WTC11 (cell line): ENCODE measurements around the gene PXDC1. TPM values are rescaled to one million over a fixed set of nuclear protein-coding genes. Genes with fewer than 3 reads are reported as not detected.

Experiments
- ATAC-seq: fragments of 200-7000 bp; cut with Tn5 transposase; 2 replicates; pipeline ENCODE4 v1.10.0; 2021; ENCODE audit warnings: mild to moderate bottlenecking, moderate library complexity
- CTCF ChIA-PET: fragments of 300-600 bp; sonication (Branson Sonifier 250); formaldehyde crosslinking; loops from one replicate; lab custom pipeline; 2021; ENCODE audit warnings: antibody characterized with exemption; lab: Charles Lee
- POLR2A ChIA-PET: fragments of 350-600 bp; sonication (Branson Sonifier 250); formaldehyde crosslinking; loops from one replicate; lab custom pipeline; 2021; ENCODE audit warnings: antibody characterized with exemption; lab: Charles Lee
- DNase-seq: peaks from one replicate; pipeline ENCODE4 v3.0.0; 2021; ENCODE audit warnings: low spot score
- H3K27ac Mint-ChIP-seq: 2 replicates; pipeline ENCODE4 v1.8.0; 2021; ENCODE audit warnings: mixed read lengths
- H3K27me3 Mint-ChIP-seq: 2 replicates; pipeline ENCODE4 v1.8.0; 2021; ENCODE audit warnings: low read depth, mild to moderate bottlenecking, moderate library complexity, mixed read lengths
- H3K36me3 Mint-ChIP-seq: 2 replicates; pipeline ENCODE4 v1.8.0; 2021; ENCODE audit warnings: mixed read lengths
- H3K4me1 Mint-ChIP-seq: 2 replicates; pipeline ENCODE4 v1.8.0; 2022; ENCODE audit warnings: mixed read lengths
- H3K4me3 Mint-ChIP-seq: 2 replicates; pipeline ENCODE4 v1.8.0; 2021; ENCODE audit warnings: mild to moderate bottlenecking, moderate library complexity, mixed read lengths
- H3K9me3 Mint-ChIP-seq: 2 replicates; pipeline ENCODE4 v1.8.0; 2021; ENCODE audit warnings: mixed read lengths
- CBFB ChIP-seq: sonication (generic); formaldehyde crosslinking; IDR thresholded peaks from 2 replicates; pipeline ENCODE4 v1.8.1; 2022; ENCODE audit warnings: mild to moderate bottlenecking, low read depth, missing genetic modification reagents
- CREB1 ChIP-seq: sonication (generic); formaldehyde crosslinking; IDR thresholded peaks from 2 replicates; pipeline ENCODE4 v1.8.0; 2023; ENCODE audit warnings: mild to moderate bottlenecking, missing genetic modification reagents
- E2F4 ChIP-seq: sonication (generic); formaldehyde crosslinking; IDR thresholded peaks from 2 replicates; pipeline ENCODE4 v1.8.1; 2022; ENCODE audit warnings: low read depth, mild to moderate bottlenecking, moderate library complexity, missing genetic modification reagents, borderline replicate concordance
- EMX1 ChIP-seq: fragments of 250-450 bp; sonication (Bioruptor Pico); IDR thresholded peaks from 2 replicates; pipeline ENCODE4 v1.8.0; 2021; ENCODE audit warnings: mild to moderate bottlenecking
- ETV6 ChIP-seq: sonication (generic); formaldehyde crosslinking; IDR thresholded peaks from 2 replicates; pipeline ENCODE4 v1.8.1; 2022; ENCODE audit warnings: mild to moderate bottlenecking, missing genetic modification reagents
- GABPB1 ChIP-seq: sonication (generic); formaldehyde crosslinking; IDR thresholded peaks from 2 replicates; pipeline ENCODE4 v1.8.1; 2023; ENCODE audit warnings: mild to moderate bottlenecking, missing genetic modification reagents
- JUN ChIP-seq: sonication (generic); formaldehyde crosslinking; IDR thresholded peaks from 2 replicates; pipeline ENCODE4 v1.8.0; 2023; ENCODE audit warnings: mild to moderate bottlenecking, missing genetic modification reagents
- KAT7 ChIP-seq: sonication (generic); formaldehyde crosslinking; IDR thresholded peaks from 2 replicates; pipeline ENCODE4 v1.8.1; 2023; ENCODE audit warnings: missing genetic modification reagents, mild to moderate bottlenecking, borderline replicate concordance
- MYBL2 ChIP-seq: sonication (generic); formaldehyde crosslinking; IDR thresholded peaks from 2 replicates; pipeline ENCODE4 v1.8.1; 2023; ENCODE audit warnings: mild to moderate bottlenecking, moderate library complexity, missing genetic modification reagents
- NFE2L1 ChIP-seq: sonication (generic); formaldehyde crosslinking; IDR thresholded peaks from 2 replicates; pipeline ENCODE4 v1.8.1; 2023; ENCODE audit warnings: missing genetic modification reagents
- NR3C1 ChIP-seq: sonication (generic); formaldehyde crosslinking; conservative IDR thresholded peaks from 2 replicates; pipeline ENCODE4 v1.8.1; 2023; ENCODE audit warnings: low read depth, mild to moderate bottlenecking, missing genetic modification reagents
- SMAD3 ChIP-seq: sonication (generic); formaldehyde crosslinking; IDR thresholded peaks from 2 replicates; pipeline ENCODE4 v1.8.0; 2022; ENCODE audit warnings: missing genetic modification reagents, mild to moderate bottlenecking, borderline replicate concordance
- ZBTB21 ChIP-seq: sonication (generic); formaldehyde crosslinking; IDR thresholded peaks from 2 replicates; pipeline ENCODE4 v1.8.1; 2023; ENCODE audit warnings: mild to moderate bottlenecking, missing genetic modification reagents, borderline replicate concordance
- total RNA-seq: library from RNA; stranded (reverse); gene quantifications from 3 replicates; pipeline ENCODE4 v1.2.3, GENCODE V29; 2021
- TF ChIP-seq, protein P1 (sequence below): fragments of 250-450 bp; sonication (Bioruptor Pico); IDR thresholded peaks from 2 replicates; pipeline ENCODE4 v1.8.0; 2021; ENCODE audit warnings: mild to moderate bottlenecking
- TF ChIP-seq, protein P2 (sequence below): sonication (generic); formaldehyde crosslinking; IDR thresholded peaks from 2 replicates; pipeline ENCODE4 v1.8.1; 2022; ENCODE audit warnings: mild to moderate bottlenecking, moderate library complexity, missing genetic modification reagents
- TF ChIP-seq, protein P3 (sequence below): sonication (generic); formaldehyde crosslinking; IDR thresholded peaks from 2 replicates; pipeline ENCODE4 v1.8.0; 2023; ENCODE audit warnings: mild to moderate bottlenecking, missing genetic modification reagents
- TF ChIP-seq, protein P4 (sequence below): fragments of 200-600 bp; IDR thresholded peaks from 2 replicates; pipeline ENCODE4 v1.8.0; 2022; ENCODE audit warnings: antibody characterized with exemption

Gene PXDC1
- total RNA-seq, 1 experiment from 2014 or later = 3.3 TPM

GRCh38 chr6:3715285-3715684 is 36.2 kb downstream of the PXDC1 start (continued):
- TF ChIP-seq CBFB (CRISPR knock-in tag) (no peak), NR3C1 (CRISPR knock-in tag) (no peak), JUN (CRISPR knock-in tag) (no peak), KAT7 (CRISPR knock-in tag) (no peak), E2F4 (CRISPR knock-in tag) (no peak), EMX1 (CRISPR knock-in tag) (no peak), CREB1 (no peak), SMAD3 (CRISPR knock-in tag) (no peak)
- TF ChIP-seq, protein P1, sequence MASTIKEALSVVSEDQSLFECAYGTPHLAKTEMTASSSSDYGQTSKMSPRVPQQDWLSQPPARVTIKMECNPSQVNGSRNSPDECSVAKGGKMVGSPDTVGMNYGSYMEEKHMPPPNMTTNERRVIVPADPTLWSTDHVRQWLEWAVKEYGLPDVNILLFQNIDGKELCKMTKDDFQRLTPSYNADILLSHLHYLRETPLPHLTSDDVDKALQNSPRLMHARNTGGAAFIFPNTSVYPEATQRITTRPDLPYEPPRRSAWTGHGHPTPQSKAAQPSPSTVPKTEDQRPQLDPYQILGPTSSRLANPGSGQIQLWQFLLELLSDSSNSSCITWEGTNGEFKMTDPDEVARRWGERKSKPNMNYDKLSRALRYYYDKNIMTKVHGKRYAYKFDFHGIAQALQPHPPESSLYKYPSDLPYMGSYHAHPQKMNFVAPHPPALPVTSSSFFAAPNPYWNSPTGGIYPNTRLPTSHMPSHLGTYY = no peak
- TF ChIP-seq, protein P2, sequence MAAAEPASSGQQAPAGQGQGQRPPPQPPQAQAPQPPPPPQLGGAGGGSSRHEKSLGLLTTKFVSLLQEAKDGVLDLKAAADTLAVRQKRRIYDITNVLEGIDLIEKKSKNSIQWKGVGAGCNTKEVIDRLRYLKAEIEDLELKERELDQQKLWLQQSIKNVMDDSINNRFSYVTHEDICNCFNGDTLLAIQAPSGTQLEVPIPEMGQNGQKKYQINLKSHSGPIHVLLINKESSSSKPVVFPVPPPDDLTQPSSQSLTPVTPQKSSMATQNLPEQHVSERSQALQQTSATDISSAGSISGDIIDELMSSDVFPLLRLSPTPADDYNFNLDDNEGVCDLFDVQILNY = no peak

DNA sequence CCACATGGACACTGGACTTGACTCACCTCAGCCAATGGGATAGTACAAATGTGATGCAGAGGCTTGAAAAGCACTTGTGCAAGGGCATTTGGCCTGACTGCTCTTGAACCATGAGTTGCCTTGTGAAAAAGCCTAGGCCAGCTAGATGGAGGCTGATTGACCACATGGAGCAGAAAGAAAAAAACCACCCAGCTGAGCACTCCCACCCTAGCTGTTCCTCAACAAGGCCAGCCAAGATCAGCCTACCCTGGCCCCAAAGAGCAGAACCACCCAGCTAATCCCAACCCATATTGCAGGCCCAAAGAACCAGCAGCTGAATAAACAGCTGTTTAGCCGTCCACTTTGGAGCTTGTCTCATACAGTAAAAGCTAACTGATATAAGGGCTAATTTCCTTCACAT is 36.7 kb downstream of the PXDC1 start:
- Mint-ChIP-seq H3K9me3 (peaks cover 11% of the 10 kb centered on the region), H3K36me3 (peaks cover 2% of the 10 kb centered on the region), H3K27me3 (no peaks in the 10 kb centered on the region; the same call in 1 of the 2 replicates)

More for the DNA sequence above, 36.7 kb downstream of the PXDC1 start:
- DNase-seq = no peak
- no peak overlapping the region for H3K4me3 Mint-ChIP-seq
- TF ChIP-seq, protein P3, sequence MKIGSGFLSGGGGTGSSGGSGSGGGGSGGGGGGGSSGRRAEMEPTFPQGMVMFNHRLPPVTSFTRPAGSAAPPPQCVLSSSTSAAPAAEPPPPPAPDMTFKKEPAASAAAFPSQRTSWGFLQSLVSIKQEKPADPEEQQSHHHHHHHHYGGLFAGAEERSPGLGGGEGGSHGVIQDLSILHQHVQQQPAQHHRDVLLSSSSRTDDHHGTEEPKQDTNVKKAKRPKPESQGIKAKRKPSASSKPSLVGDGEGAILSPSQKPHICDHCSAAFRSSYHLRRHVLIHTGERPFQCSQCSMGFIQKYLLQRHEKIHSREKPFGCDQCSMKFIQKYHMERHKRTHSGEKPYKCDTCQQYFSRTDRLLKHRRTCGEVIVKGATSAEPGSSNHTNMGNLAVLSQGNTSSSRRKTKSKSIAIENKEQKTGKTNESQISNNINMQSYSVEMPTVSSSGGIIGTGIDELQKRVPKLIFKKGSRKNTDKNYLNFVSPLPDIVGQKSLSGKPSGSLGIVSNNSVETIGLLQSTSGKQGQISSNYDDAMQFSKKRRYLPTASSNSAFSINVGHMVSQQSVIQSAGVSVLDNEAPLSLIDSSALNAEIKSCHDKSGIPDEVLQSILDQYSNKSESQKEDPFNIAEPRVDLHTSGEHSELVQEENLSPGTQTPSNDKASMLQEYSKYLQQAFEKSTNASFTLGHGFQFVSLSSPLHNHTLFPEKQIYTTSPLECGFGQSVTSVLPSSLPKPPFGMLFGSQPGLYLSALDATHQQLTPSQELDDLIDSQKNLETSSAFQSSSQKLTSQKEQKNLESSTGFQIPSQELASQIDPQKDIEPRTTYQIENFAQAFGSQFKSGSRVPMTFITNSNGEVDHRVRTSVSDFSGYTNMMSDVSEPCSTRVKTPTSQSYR (CRISPR knock-in tag) = no peak
- TF ChIP-seq GABPB1 (CRISPR knock-in tag) (no peak), ZBTB21 (CRISPR knock-in tag) (no peak), CBFB (CRISPR knock-in tag) (no peak), ETV6 (CRISPR knock-in tag) (no peak), MYBL2 (CRISPR knock-in tag) (no peak), NFE2L1 (CRISPR knock-in tag) (no peak), EMX1 (CRISPR knock-in tag) (no peak)
- TF ChIP-seq, protein P4, sequence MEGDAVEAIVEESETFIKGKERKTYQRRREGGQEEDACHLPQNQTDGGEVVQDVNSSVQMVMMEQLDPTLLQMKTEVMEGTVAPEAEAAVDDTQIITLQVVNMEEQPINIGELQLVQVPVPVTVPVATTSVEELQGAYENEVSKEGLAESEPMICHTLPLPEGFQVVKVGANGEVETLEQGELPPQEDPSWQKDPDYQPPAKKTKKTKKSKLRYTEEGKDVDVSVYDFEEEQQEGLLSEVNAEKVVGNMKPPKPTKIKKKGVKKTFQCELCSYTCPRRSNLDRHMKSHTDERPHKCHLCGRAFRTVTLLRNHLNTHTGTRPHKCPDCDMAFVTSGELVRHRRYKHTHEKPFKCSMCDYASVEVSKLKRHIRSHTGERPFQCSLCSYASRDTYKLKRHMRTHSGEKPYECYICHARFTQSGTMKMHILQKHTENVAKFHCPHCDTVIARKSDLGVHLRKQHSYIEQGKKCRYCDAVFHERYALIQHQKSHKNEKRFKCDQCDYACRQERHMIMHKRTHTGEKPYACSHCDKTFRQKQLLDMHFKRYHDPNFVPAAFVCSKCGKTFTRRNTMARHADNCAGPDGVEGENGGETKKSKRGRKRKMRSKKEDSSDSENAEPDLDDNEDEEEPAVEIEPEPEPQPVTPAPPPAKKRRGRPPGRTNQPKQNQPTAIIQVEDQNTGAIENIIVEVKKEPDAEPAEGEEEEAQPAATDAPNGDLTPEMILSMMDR = no peak
- TF ChIP-seq, all 79 proteins: peak for 0
- CTCF ChIA-PET = no interaction called here
- POLR2A ChIA-PET = interaction anchor here (0.6 kb wide), 1 partner anchor 34 kb away, joined by 3 read pairs; no protein-coding TSS in a partner anchor
- peaks cover 11% of the 10 kb centered on the region for H3K4me1 Mint-ChIP-seq
- no peak for ATAC-seq
- H3K27ac Mint-ChIP-seq = no peak overlapping the region
